RWPE1 (cell line): ENCODE data around the gene FGF22.
"Not testable (repeated sequence)": the region's sequence is repeated elsewhere in the genome, so short reads cannot be mapped to it uniquely, and the experiment has no call there.

Source experiments
- CTCF ChIA-PET: fragments of 350-600 bp; sonication (Branson Sonifier 250); formaldehyde crosslinking; extraction: SDS; loops from one replicate; lab custom pipeline; 2021; lab: Yijun Ruan, JAX
- POLR2A ChIA-PET: fragments of 400-600 bp; formaldehyde crosslinking; extraction: SDS; loops from one replicate; lab custom pipeline; 2020; ENCODE audit warnings: antibody characterized with exemption; ENCODE audit not compliant: low non-redundant PET; lab: Yijun Ruan, JAX
- DNase-seq: peaks from one replicate; pipeline ENCODE4 v3.0.0; 2012; ENCODE audit warnings: low spot score
- H3K27ac ChIP-seq: fragments of 450-650 bp; 2 replicates; pipeline ENCODE4 v1.5.1; 2017
- CTCF ChIP-seq: fragments of 450-650 bp; conservative IDR thresholded peaks from 2 replicates; pipeline ENCODE4 v1.5.1; 2017; ENCODE audit warnings: low read depth, mild to moderate bottlenecking

Gene FGF22

GRCh38 chr19:628168-628567, 11.5 kb upstream of the FGF22 start:
- no peak; the same call in 1 of the 2 replicates for TF ChIP-seq CTCF
- no peak for DNase-seq
- no peak overlapping the region for H3K27ac ChIP-seq
- ChIA-PET POLR2A (no interaction called here), CTCF (interaction anchor here (0.9 kb wide), 1 partner anchor 36 kb away, joined by 3 read pairs; no protein-coding TSS in a partner anchor)

- CTCF ChIA-PET, result interaction anchor here (0.5 kb wide), 1 partner anchor 44 kb away, joined by 3 read pairs; no protein-coding TSS in a partner anchor
- DNase-seq, POLR2A ChIA-PET: not testable (repeated sequence)
- H3K27ac ChIP-seq, result peak overlapping the region; percentile 7; the same call in 1 of the 2 replicates
These were observed 10.2 kb upstream of the FGF22 start for GRCh38 chr19:629515-629914.

- ChIA-PET CTCF (no interaction called here), POLR2A (no interaction called here)
- no peak for TF ChIP-seq CTCF
- H3K27ac ChIP-seq, result 0 out of 2 replicates have a peak overlapping the region, but pooled peaks have one; percentile 2
- no peak for DNase-seq
These were observed 9.5 kb upstream of the FGF22 start for GRCh38 chr19:629961-630714.

GRCh38 chr19:632579-633067, 7.1 kb upstream of the FGF22 start:
- no peak for TF ChIP-seq CTCF
- DNase-seq, result peak; percentile 62
- ChIA-PET CTCF (interaction anchor here (0.7 kb wide), 1 partner anchor 151 kb away, joined by 5 read pairs; no protein-coding TSS in a partner anchor), POLR2A (no interaction called here)
- peak overlapping the region; percentile 76 for H3K27ac ChIP-seq

- ChIA-PET CTCF (no interaction called here), POLR2A (no interaction called here)
- TF ChIP-seq CTCF, result no peak
- peak; percentile 100 for DNase-seq
- H3K27ac ChIP-seq, result peak within 1 kb of the TSS; percentile 76
These were observed 6.5 kb upstream of the FGF22 start, which contains the start of gene POLRMT for GRCh38 chr19:633068-633785. TSS of gene POLRMT (minus strand) at chr19:633537. CDS start at chr19:633512, 25 bp downstream.

GRCh38 chr19:633786-634639, 5.7 kb upstream of the FGF22 start:
- TF ChIP-seq CTCF, result no peak
- POLR2A ChIA-PET, result no interaction called here
- CTCF ChIA-PET, result interaction anchor here (0.6 to 0.7 kb wide), 3 partner anchors 9 to 1960 kb away, joined by 3 to 5 read pairs (median 3); no protein-coding TSS in a partner anchor
- peak overlapping the region; percentile 76 for H3K27ac ChIP-seq
- no peak for DNase-seq
